ENCODE measurements around the gene SUCLG2. TPM values are rescaled to one million over a fixed set of nuclear protein-coding genes. Genes with fewer than 3 reads are reported as not detected.

The SUCLG2 gene
- polyA plus RNA-seq, 1 donor: 77.9 TPM

- DNase-seq: peak; percentile 36
These were observed 269.5 kb downstream of the SUCLG2 start for GRCh38 chr3:67384760-67385397.

DNA sequence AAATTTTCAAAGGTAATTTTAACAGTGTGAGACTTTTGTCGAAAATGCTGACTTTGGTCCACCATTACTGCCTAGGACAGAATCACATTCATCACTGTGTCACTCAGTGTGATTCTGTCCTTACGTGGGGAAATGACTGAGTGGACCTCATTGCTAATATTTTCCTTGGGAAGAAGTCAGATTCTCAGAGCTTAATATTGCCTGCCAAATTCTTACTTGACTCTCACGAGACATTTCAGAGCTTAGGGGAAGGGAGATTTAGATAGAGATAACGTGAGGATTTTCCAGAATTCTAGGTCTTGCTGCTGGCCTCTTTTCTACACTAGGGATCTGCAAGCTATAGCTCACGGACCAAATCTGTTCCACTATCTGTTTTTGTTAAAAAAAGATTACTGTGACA, 270.4 kb downstream of the SUCLG2 start:
- no peak for DNase-seq

GRCh38 chr3:67383379-67383778, 271.0 kb downstream of the SUCLG2 start:
- DNase-seq: no peak

GRCh38 chr3:67382536-67382935, 271.9 kb downstream of the SUCLG2 start:
- DNase-seq: no peak

- DNase-seq: peak; percentile 20
These were observed 272.6 kb downstream of the SUCLG2 start for GRCh38 chr3:67381667-67382272.

DNA sequence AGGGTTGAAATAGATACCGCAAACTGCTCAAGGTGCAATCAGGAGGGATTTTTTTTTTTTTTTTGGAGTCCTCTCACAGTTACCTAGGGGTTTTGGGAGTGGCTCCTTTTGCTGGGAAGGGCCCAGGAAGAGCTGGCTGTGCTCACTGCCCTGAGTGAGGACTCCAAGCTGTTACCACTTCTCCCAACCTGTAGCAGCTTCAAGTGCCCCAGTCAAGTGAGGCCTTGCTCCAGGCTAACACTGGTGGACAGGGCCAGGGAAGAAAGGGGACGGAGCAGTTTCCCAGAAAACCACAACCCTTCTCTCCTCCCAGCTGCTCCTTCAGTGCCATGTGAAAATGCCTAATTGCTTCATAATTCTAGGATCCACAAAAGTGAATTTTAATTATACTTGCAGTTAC, 274.3 kb downstream of the SUCLG2 start:
- DNase-seq: no peak

DNA sequence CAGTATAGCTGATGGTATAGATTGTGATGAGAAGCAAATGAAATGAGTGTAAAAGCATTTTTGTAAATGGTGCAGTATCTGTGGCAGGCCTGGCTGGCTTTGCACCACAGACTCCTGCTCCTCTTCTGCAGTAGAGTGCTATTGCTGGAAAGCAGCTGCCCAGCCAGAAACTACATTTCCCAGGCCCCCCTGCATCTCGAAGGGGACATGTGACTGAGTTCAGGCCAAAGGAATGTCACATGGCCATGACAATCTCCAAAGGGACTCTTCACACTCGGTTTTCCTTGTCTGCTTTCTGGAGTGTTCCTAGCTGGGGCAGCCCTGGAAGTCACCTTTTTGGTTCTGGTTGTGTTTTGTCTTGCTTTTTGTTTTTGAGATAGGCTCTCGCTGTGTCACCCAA, 277.1 kb downstream of the SUCLG2 start:
- no peak for DNase-seq

GRCh38 chr3:67376416-67376815, 278.0 kb downstream of the SUCLG2 start:
- no peak for DNase-seq

- DNase-seq: no peak
These were observed 278.4 kb downstream of the SUCLG2 start for GRCh38 chr3:67375976-67376375.

DNA sequence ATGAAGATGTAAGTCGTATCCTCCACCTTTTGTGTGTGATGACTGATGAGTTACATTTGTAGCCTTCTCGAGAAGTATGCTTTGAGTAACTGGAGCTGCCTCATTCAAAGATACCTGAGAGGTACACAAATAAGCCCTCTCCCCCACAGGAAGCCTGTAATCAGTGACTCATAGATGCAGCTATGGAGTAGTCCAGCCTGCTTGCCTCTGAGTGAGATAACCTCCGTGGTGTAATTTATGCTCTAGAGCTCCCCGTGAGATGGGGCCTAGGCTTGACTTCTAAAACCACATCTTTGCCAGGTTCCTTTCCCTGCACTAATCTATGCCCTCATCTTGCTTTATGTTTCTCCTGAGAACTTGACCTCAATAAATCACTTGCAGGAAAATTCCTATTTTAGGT, 291.7 kb downstream of the SUCLG2 start:
- peak; percentile 10 for DNase-seq

GRCh38 chr3:67361770-67362169, 292.6 kb downstream of the SUCLG2 start:
- no peak for DNase-seq

GRCh38 chr3:67361323-67361722, 293.1 kb downstream of the SUCLG2 start:
- DNase-seq: no peak

DNA sequence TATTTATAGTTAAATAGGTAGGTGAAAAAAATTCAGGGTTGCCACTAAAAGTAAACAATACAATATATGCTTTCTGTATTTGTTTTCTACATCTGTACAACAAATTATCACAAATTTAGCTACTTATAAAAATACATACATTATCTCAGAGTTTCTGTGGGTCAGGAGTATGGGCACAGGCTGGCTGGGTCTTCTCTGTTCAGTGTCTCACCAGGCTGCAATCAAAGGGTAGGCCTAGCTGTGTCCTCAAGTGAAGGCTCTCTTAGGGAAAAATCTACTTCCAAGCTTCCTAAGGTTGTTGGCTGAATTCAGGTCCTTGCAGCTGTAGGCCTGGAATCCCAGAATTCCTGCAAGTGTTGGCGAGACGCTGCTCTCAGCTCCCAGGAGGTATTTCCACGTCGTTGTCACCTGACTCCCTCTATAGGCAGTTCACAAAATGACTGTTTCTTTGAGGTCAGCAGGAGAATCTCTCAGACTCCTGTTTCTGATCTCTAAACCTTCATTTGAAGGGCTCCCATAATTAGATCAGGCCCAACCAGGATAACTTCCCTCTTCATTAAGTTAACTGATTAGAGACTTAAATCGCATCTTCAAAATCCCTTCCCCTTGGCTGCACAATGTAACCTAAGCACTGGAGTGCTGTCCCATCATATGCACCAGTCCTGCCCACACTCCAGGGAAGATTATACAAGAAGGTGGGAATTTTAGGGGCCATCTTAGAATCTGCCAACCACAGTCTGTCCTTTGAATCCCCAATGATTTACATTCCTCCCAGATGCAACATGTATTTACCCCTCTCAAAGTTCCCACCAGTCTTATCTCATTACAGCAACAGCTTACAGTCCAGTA, 296.6 kb downstream of the SUCLG2 start:
- peak; percentile 18 for DNase-seq

GRCh38 chr3:67349551-67350174, 304.7 kb downstream of the SUCLG2 start:
- DNase-seq: no peak

- DNase-seq: no peak
These were observed 308.3 kb downstream of the SUCLG2 start for GRCh38 chr3:67346081-67346480.

- no peak for DNase-seq
These were observed 318.6 kb downstream of the SUCLG2 start for GRCh38 chr3:67335813-67336212.

GRCh38 chr3:67334588-67334987, 319.8 kb downstream of the SUCLG2 start:
- DNase-seq: no peak

- DNase-seq: no peak
These were observed 325.1 kb downstream of the SUCLG2 start for GRCh38 chr3:67329358-67329757.

- DNase-seq: no peak
These were observed 326.8 kb downstream of the SUCLG2 start for GRCh38 chr3:67327582-67327981.

DNA sequence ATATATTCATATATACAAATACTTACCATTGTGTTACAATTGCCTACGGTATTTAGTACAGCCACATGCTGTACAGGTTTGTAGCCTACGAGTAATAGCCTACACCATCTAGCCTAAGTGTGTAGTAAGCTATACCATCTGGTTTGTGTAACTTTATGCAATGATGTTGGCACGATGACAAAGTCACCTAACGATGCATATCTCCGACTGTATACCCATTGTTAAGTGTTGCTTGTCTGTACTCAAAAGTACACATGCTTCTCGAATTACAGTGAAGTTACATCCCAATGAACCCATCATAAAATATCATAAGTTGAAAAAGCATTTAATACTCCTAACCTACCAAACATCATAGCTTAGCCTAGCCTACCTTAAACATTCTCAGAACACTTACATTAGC, 329.2 kb downstream of the SUCLG2 start:
- no peak for DNase-seq
